VCaP (cell line): ENCODE results near the gene ADAM17.
"Not testable (repeated sequence)": the region's sequence is repeated elsewhere in the genome, so short reads cannot be mapped to it uniquely, and the experiment has no call there.

Experiments used
- H3K27ac ChIP-seq: fragments of 450-650 bp; 2 replicates; pipeline ENCODE4 v1.5.1; 2017
- TF ChIP-seq, protein P1 (sequence below): fragments of 450-650 bp; conservative IDR thresholded peaks from 2 replicates; pipeline ENCODE4 v1.5.1; 2017; ENCODE audit warnings: mild to moderate bottlenecking, moderate library complexity

Gene ADAM17

DNA sequence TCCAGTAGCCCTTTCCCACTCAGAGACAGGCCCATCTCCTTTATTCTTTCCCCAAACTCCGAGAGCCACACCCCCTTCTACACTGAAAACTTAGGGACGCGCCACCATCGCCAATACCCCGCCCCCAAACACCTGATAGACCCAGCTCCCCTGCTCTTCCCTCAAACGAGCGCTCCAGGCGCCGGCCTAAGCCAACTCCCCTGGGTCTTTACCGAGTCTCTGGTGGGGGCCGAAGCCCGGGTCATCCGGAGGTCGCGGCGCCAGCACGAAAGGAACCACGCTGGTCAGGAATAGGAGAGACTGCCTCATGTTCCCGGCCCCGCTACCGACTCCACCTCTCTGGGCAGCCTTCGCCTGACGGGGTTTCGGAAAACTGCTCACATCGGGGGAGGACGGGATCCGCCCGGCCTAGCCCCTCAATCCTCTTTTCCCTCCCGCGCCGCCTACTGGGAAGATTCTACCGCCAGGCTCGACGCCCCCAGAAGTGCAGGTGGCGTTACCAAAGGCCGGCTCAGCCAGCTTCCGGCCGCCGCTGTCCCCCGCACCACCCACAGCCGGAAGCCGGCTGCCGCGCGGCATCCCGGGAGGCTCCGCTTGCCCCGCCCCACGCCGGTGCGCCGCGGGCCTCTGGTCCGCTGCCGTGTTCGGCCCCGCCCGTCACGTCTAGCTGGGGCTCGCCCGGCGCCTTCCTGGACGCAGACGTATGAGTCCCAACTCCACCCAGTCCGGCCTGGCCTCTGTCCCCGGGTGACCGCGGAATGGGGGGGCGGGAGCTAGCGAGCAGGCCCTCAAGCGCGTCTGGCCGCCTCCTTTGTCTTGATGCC, at the start of gene ADAM17:
Gene ADAM17 (minus strand): TSS at position 534 of the 824 bp plus-strand sequence. CDS start 225 bp downstream, at position 309.
- TF ChIP-seq, protein P1, sequence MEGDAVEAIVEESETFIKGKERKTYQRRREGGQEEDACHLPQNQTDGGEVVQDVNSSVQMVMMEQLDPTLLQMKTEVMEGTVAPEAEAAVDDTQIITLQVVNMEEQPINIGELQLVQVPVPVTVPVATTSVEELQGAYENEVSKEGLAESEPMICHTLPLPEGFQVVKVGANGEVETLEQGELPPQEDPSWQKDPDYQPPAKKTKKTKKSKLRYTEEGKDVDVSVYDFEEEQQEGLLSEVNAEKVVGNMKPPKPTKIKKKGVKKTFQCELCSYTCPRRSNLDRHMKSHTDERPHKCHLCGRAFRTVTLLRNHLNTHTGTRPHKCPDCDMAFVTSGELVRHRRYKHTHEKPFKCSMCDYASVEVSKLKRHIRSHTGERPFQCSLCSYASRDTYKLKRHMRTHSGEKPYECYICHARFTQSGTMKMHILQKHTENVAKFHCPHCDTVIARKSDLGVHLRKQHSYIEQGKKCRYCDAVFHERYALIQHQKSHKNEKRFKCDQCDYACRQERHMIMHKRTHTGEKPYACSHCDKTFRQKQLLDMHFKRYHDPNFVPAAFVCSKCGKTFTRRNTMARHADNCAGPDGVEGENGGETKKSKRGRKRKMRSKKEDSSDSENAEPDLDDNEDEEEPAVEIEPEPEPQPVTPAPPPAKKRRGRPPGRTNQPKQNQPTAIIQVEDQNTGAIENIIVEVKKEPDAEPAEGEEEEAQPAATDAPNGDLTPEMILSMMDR, result peak; percentile 59
- peak within 1 kb of the TSS; percentile 96 for H3K27ac ChIP-seq

DNA sequence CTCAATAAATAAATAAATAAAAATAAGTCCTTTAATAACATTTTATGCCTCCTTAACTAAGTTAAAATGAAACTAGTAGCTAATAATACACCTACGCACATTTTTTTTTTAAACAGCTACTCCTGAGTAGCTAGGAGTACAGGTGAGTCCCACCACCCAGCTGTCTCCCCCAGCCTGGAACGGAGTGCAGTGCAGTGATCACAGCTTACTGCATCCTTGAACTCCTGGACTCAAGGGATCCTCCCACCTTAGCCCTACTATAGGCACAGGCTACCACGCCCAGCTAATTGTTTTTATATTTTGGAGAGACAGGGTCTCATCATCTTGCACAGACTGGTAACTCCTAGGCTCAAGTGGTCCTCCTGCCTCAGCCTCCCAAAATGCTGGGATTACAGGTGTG, 46.8 kb upstream of the ADAM17 start:
- H3K27ac ChIP-seq, result no peak overlapping the region
- TF ChIP-seq, protein P1, result no peak

DNA sequence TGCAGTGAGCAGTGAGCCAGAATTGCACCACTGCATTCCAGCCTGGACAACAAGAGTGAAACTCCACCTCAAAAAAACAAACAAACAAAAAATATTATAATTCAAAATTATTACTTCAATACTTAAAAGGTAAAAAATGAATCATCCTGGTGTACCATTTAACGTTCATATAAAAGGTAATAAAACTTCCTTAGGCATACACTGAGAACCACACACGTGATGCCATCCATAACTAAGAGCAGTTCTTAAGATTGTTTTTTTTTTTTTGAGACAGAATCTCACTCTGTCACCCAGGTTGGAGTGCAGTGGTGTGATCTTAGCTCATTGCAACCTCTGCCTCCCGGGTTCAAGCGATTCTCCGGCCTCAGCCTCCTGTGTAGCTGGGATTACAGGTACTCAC, 45.8 kb upstream of the ADAM17 start:
- TF ChIP-seq, protein P1, result no peak
- no peak overlapping the region for H3K27ac ChIP-seq

DNA sequence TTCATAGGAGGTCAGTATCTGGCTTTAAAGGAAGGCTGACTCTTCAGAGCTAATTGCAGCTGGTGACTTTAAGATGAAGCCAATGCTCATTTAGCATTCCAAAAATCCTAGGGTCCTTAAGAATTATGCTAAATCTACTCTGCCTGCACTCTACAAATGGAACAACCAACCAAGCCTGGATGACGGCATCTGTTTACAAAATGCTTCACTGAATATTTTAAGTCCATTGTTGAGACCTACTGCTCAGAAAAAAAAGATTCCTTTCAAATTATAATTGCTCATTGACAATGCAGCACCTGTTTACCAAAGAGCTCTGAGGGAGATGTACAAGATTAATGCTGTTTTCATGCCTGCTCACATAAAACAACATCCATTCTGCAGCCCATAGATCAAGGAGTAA, 43.8 kb upstream of the ADAM17 start:
- TF ChIP-seq, protein P1, result no peak
- no peak overlapping the region for H3K27ac ChIP-seq

- TF ChIP-seq, protein P1, result no peak
- no peak overlapping the region for H3K27ac ChIP-seq
Observed at GRCh38 chr2:9596621-9597311, 41.1 kb upstream of the ADAM17 start.

- H3K27ac ChIP-seq, result no peak overlapping the region
- TF ChIP-seq, protein P1, result no peak
Observed at GRCh38 chr2:9595746-9596145, 40.1 kb upstream of the ADAM17 start.

DNA sequence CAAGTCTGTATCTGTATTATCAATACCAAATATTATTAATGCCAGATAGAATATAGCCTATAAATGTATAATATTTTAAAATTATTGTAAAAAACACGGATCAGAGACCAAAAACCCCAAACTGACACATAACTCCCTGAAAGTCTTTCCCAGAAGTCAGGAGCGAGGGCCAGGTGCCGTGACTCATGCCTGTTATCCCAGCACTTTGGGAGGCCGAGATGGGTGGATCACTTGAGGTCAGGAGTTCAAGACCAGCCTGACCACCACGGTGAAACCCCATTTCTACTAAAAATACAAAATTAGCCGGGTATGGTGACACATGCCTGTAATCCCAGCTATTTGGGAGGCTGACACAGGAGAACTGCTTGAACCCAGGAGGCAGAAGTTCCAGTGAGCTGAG, 39.6 kb upstream of the ADAM17 start:
- H3K27ac ChIP-seq, result not testable (repeated sequence)
